Testis (tissue), 2 donors: ENCODE data around the gene SLC4A5.

ENCODE experiments used
- POLR2A ChIP-seq: fragments of 450-650 bp; IDR thresholded peaks from one replicate; pipeline ENCODE4 v1.6.1; 2017; ENCODE audit warnings: antibody characterized with exemption, mild to moderate bottlenecking, moderate library complexity
- TF ChIP-seq, protein P1 (sequence below), 3 experiments: fragments of 450-650 bp in 2 of 3; fragments of 200-600 bp in 1 of 3; sonication (generic) in 1 of 3; IDR thresholded peaks; one replicate each; pipeline ENCODE4 v1.5.1; 2016 to 2019; ENCODE audit warnings: antibody characterized with exemption in 3 of 3, mild to moderate bottlenecking in 2 of 3, moderate library complexity in 1 of 3

DNA sequence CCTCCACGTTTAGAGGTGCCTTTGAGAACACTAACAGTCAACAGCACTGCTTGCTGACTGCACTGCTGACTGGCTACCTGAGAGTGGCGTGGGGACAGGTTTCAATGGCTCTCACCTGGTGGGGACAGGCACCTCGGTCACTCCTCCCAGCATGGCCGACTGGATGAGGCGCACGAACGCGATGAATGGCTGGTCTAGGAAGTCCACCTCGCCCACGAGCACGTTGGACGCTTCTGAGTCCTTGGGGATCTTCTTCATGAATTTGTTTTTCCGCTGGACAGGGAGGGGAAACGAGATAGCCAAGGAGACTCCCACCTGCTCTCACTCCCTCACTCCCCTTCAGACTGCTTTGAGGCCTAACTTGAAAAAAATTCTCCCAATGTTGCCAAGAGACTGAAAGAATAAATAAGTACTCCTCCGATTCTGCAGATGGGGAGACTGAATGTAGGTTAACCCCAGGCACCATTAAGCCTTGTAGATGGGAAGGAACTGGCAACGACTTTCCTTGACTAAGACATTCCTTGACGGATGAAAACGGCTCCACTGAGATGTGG lies 87.5 kb downstream of the SLC4A5 start:
- TF ChIP-seq, protein P1, sequence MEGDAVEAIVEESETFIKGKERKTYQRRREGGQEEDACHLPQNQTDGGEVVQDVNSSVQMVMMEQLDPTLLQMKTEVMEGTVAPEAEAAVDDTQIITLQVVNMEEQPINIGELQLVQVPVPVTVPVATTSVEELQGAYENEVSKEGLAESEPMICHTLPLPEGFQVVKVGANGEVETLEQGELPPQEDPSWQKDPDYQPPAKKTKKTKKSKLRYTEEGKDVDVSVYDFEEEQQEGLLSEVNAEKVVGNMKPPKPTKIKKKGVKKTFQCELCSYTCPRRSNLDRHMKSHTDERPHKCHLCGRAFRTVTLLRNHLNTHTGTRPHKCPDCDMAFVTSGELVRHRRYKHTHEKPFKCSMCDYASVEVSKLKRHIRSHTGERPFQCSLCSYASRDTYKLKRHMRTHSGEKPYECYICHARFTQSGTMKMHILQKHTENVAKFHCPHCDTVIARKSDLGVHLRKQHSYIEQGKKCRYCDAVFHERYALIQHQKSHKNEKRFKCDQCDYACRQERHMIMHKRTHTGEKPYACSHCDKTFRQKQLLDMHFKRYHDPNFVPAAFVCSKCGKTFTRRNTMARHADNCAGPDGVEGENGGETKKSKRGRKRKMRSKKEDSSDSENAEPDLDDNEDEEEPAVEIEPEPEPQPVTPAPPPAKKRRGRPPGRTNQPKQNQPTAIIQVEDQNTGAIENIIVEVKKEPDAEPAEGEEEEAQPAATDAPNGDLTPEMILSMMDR (IDR thresholded peaks at IDR 0.05) = no peak
- no peak for TF ChIP-seq POLR2A
